ENCODE data around the gene BTBD19.

The BTBD19 gene

DNA sequence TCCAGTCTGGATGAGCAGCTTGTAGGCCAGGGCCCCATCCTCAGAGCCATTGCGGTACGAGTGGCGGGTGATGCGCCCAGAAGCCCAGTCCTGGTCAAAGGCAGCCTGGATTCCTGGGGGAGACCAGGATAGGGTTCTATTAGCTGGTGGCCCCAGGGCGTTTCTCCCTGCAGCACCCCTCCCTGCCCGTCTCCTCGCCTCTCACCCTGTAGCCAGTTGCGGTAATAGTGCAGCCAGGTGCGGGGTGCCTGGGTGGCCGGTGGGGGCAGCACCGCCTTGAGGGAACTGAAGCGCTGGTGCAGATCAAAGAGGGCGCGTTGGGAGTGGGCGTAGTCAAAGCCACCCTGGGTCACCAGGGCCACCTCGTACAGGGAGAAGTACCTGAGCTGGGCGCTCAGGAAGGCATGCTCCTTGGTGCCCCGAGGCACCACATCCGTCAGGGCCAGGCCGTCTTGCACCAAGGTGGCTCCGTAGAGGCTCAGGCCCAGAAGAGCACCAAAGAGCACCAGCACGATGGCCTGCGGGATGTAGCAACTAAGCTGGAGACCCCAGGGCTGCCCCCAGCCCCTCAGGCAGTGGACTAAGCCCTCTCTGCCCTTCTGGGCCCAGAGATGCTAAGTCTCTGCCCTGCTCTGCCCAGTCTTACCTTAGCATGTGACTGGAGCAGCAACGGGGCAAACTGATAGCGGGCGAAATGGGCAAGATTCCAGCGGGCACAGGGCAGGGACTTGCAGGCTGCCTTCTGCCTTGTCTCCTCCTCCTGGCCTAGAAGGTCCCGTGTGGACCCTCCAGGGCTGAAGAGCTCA is 19.1 kb downstream of the BTBD19 start:
- TF ChIP-seq, protein P1, sequence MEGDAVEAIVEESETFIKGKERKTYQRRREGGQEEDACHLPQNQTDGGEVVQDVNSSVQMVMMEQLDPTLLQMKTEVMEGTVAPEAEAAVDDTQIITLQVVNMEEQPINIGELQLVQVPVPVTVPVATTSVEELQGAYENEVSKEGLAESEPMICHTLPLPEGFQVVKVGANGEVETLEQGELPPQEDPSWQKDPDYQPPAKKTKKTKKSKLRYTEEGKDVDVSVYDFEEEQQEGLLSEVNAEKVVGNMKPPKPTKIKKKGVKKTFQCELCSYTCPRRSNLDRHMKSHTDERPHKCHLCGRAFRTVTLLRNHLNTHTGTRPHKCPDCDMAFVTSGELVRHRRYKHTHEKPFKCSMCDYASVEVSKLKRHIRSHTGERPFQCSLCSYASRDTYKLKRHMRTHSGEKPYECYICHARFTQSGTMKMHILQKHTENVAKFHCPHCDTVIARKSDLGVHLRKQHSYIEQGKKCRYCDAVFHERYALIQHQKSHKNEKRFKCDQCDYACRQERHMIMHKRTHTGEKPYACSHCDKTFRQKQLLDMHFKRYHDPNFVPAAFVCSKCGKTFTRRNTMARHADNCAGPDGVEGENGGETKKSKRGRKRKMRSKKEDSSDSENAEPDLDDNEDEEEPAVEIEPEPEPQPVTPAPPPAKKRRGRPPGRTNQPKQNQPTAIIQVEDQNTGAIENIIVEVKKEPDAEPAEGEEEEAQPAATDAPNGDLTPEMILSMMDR (IDR thresholded peaks at IDR 0.05; ENCODE audit: borderline replicate concordance, control extremely low read depth, extremely low read depth, insufficient read depth, missing control alignments), result no peak
- DNase-seq (ENCODE audit: low spot score), result peak; percentile 28
- in situ Hi-C loops (cut with MboI; ENCODE audit: low sequenced_read_pairs, unreplicated experiment), result no loop called here

DNA sequence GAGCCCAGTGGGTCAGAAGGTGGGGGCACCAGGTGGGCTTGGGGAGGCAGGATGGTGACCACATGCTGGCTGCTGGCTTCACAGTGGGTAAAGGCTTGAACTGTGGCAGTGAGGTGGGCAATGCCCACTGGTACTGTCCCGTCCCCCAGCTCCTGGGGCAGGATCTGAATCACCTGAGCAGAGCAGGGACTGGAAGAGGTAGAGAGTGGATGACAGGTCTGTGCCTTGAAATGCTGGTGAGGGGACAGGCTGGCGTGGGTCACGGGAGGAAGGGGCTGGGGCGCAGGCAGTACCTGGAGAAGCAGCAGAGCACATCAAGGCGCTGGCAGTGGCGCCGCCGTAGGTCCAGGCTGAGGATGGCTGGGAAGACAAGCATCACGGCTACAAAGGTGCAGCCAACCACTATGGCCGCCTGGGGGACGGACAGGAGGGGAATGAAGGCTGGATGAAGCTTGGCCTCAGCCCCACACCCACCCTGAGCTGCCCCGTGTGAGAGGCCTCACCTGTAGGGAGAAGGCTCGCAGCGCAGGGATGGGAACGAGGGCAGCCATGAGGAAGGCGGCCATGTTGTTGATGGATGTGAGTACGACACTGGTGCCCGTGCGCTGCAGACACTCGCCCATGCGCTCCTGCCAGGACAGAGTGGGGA is 19.8 kb downstream of the BTBD19 start:
- TF ChIP-seq, protein P1 (IDR thresholded peaks at IDR 0.05; ENCODE audit: borderline replicate concordance, control extremely low read depth, extremely low read depth, insufficient read depth, missing control alignments), result no peak
- no peak for DNase-seq (ENCODE audit: low spot score)
- in situ Hi-C loops (cut with MboI; ENCODE audit: low sequenced_read_pairs, unreplicated experiment), result no loop called here

DNA sequence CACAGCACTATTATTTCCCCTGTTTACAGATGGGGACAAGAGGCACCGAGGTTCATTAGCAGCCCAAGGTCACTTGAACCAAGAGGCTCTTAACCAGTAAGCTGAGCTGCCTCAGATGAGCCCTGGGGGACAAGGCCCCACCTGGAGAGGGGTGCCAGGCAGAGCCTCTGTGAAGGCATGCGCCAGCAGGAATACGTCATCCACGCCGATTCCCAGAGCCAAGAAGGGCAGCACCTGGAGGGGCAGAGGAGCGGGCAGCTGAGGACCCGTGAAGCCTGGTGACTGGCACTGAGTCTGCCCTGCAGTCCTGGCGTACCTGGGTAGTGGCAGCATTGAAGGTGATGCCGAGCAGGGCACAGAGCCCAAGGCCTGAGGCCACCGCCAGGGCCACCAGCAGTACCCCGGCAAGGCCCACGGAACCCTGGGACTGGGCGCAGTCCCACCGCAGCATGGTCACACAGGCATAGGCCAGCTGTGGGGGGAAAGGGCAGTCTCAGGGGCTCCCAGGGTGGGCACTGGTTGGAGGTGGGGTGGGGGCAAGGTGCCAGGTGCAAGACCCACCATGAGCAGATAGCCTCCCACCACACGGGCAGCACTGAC is 20.6 kb downstream of the BTBD19 start:
- DNase-seq (ENCODE audit: low spot score), result no peak
- in situ Hi-C loops (cut with MboI; ENCODE audit: low sequenced_read_pairs, unreplicated experiment), result no loop called here
- TF ChIP-seq, protein P1 (IDR thresholded peaks at IDR 0.05; ENCODE audit: borderline replicate concordance, control extremely low read depth, extremely low read depth, insufficient read depth, missing control alignments), result no peak

DNA sequence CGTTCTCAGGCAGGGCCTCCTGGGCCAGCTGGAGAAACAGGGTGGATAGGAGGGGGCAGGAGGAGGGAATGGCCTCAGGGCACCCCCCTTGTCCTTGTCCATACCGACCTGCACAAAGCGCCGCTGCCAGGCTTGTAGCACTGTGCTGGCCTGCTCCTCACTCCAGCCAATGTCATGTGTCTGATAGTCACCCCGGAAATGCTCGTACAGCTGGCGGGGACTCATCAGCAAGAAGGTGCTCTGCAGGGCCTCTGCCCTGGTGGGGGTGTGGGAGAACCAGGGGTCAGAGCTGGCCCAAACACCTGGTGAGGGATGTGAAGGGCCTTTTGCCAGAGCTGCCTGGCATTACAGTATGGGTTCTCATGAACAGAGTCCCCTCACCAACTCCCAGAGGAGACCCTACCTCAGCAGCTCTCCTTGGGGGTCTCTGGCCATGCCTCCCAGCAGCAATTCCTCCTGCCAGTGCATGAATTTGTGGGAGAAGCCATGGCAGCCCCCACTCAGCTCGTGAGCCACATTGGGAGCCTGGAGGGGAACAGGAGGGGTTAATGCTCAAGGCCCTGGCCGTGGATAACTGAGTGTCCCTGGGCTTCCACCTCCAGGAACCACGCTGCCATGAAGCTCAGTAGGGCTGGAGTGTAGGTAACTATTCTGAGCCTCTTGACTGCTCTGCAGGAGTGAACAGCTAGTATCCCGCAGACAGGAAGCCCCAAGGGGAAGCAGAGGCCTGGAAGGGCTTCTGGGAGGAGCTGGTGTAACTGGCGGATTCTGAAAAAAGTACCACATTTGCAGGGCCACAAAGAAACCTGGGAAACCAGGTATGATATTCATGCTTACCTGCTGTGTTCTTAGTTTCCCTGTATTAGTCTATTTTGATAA is 21.4 kb downstream of the BTBD19 start:
- DNase-seq (ENCODE audit: low spot score), result no peak
- TF ChIP-seq, protein P1 (IDR thresholded peaks at IDR 0.05; ENCODE audit: borderline replicate concordance, control extremely low read depth, extremely low read depth, insufficient read depth, missing control alignments), result no peak
- in situ Hi-C loops (cut with MboI; ENCODE audit: low sequenced_read_pairs, unreplicated experiment), result no loop called here

DNA sequence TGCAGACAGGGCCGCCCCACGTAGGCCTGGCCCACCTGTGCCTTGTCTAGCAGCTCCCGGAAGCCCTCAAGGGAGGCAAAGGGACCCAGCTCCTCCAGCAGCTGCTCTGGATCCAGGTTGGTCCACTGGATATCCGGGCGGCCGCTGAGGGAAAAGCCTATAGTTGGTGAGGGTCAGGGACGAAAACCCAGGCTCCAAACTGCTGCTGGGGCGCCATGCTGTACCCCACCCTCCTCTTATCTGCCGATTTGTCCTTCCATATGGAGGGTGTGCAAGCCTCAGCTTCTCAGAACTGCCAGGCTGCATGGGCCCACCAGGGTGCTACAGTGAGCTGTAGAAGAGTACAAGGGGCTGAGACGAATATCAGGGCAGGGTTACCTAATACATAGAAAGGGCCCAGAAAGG is 22.6 kb downstream of the BTBD19 start:
- in situ Hi-C loops (cut with MboI; ENCODE audit: low sequenced_read_pairs, unreplicated experiment), result no loop called here
- TF ChIP-seq, protein P1 (IDR thresholded peaks at IDR 0.05; ENCODE audit: borderline replicate concordance, control extremely low read depth, extremely low read depth, insufficient read depth, missing control alignments), result no peak
- DNase-seq (ENCODE audit: low spot score), result no peak

DNA sequence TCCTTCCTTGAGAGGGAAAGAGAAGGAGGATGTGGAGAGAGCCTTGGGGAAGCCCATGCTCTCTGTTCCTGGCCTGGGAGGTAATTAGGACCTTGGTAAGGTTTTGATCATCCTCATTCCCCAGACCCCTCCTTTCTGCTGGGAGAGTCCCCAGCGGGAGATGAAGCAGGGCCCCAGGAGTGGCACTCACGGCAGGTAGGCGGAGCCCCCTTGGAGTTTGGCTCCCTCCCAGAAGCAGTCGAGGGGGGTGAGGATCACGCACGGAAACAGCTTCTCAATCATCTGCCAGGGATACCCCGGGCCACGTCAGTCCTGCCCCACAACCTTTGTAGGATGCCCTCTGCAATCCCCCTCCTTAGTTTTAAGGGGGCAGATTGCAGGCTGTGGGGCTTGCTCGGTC is 23.2 kb downstream of the BTBD19 start:
- DNase-seq (ENCODE audit: low spot score), result peak; percentile 26
- in situ Hi-C loops (cut with MboI; ENCODE audit: low sequenced_read_pairs, unreplicated experiment), result no loop called here
- TF ChIP-seq, protein P1 (IDR thresholded peaks at IDR 0.05; ENCODE audit: borderline replicate concordance, control extremely low read depth, extremely low read depth, insufficient read depth, missing control alignments), result no peak
